Prostate gland (tissue), 2 donors: ENCODE measurements around the gene ASB7. TPM values are rescaled to one million over a fixed set of nuclear protein-coding genes. Genes with fewer than 3 reads are reported as not detected.
"Not testable (repeated sequence)": the region's sequence is repeated elsewhere in the genome, so short reads cannot be mapped to it uniquely, and the experiment has no call there.

ENCODE experiments used
- DNase-seq: peaks from one replicate; pipeline ENCODE4 v3.0.0-alpha.2; 2019; ENCODE audit warnings: low spot score
- H3K27ac ChIP-seq, 2 donors: fragments of 200-600 bp; sonication (generic); 2 replicates each; pipeline ENCODE4 v1.5.1; 2017 to 2019
- H3K27me3 ChIP-seq: fragments of 200-600 bp; sonication (generic); replicated peaks from 2 replicates; pipeline ENCODE4 v1.5.1; 2019; ENCODE audit not compliant: insufficient read depth
- H3K36me3 ChIP-seq, 2 donors: fragments of 200-600 bp; sonication (generic); 1 replicate in 1 of 2; 2 replicates in 1 of 2; pipeline versions ENCODE4 v1.5.1 to v1.8.1; 2017 to 2019
- H3K4me1 ChIP-seq: fragments of 200-600 bp; sonication (generic); replicated peaks from 2 replicates; pipeline ENCODE4 v1.5.1; 2019
- H3K4me3 ChIP-seq, 2 donors: fragments of 200-600 bp; sonication (generic); 2 replicates each; pipeline ENCODE4 v1.5.1; 2017 to 2019
- H3K9me3 ChIP-seq: fragments of 200-600 bp; sonication (generic); 2 replicates; pipeline ENCODE4 v1.5.1; 2017
- CTCF ChIP-seq, 4 experiments: fragments of 200-600 bp in 2 of 4; fragments of 450-650 bp in 2 of 4; sonication (generic) in 2 of 4; IDR thresholded peaks; 1 replicate in 3 of 4; 2 replicates in 1 of 4; pipeline ENCODE4 v1.5.1; 2016 to 2019; ENCODE audit warnings: antibody characterized with exemption in 4 of 4, mild to moderate bottlenecking in 2 of 4, moderate library complexity in 2 of 4
- POLR2A ChIP-seq: fragments of 450-650 bp; IDR thresholded peaks from one replicate; pipeline ENCODE4 v1.6.1; 2016; ENCODE audit warnings: antibody characterized with exemption, mild to moderate bottlenecking
- POLR2AphosphoS5 ChIP-seq: sonication (generic); formaldehyde crosslinking; IDR thresholded peaks from one replicate; pipeline ENCODE4 v1.6.1; 2017; ENCODE audit warnings: antibody characterized with exemption
- WGBS: methylation state at CpG from one replicate; pipeline ENCODE4 v1.1.5; 2018; 5-methylcytosine and 5-hydroxymethylcytosine counted together
- intact Hi-C: fragments of 100-400 bp; cut with DNase I; formaldehyde crosslinking; loops from one replicate; pipeline ENCODE4 v1.14.2; 2022
- total RNA-seq, 2 donors: library from RNA; depleted of rRNA; stranded (reverse); fragments of >200 nt; gene quantifications; one replicate each; pipeline ENCODE4 v1.1.0, GENCODE V29; 2016

ASB7 gene
- total RNA-seq, 2 donors from 2014 or later, result 17.3 to 22.3 TPM

- intact Hi-C loops, result no loop called here
- Histone ChIP-seq H3K9me3 (no peaks in the 10 kb centered on the region), H3K4me1 (no peaks in the 10 kb centered on the region), H3K36me3 (no peaks in the 10 kb centered on the region), H3K27me3 (no peaks in the 10 kb centered on the region), H3K27ac (peak overlapping the region in 1 of 2 donors; percentile 40), H3K4me3 (no peak overlapping the region)
- no peak for TF ChIP-seq POLR2AphosphoS5
- TF ChIP-seq CTCF (IDR thresholded peaks at IDR 0.05), result no peak
- TF ChIP-seq POLR2A, result no peak
- WGBS, result 89% methylated on average over 14 of the region's 15 CpGs
- DNase-seq, result no peak
Measured at GRCh38 chr15:100671124-100671680, 68.8 kb downstream of the ASB7 start.

GRCh38 chr15:100671858-100672543 is 69.6 kb downstream of the ASB7 start:
- peak; percentile 19 for TF ChIP-seq POLR2AphosphoS5
- peak in 3 of 4 experiments; percentile 50 to 68 (median 68) for TF ChIP-seq CTCF (IDR thresholded peaks at IDR 0.05)
- no peak for TF ChIP-seq POLR2A
- Histone ChIP-seq H3K36me3 (no peaks in the 10 kb centered on the region), H3K27me3 (no peaks in the 10 kb centered on the region), H3K27ac (peak overlapping the region in 1 of 2 donors; percentile 40), H3K9me3 (no peaks in the 10 kb centered on the region), H3K4me3 (no peak overlapping the region), H3K4me1 (no peaks in the 10 kb centered on the region)
- intact Hi-C loops, result no loop called here
- WGBS, result 52% methylated on average over 13 of the region's 13 CpGs
- DNase-seq, result no peak

- Histone ChIP-seq H3K9me3 (no peaks in the 10 kb centered on the region), H3K27me3 (no peaks in the 10 kb centered on the region), H3K4me1 (no peaks in the 10 kb centered on the region), H3K27ac (no peak overlapping the region), H3K4me3 (no peak overlapping the region), H3K36me3 (no peaks in the 10 kb centered on the region)
- intact Hi-C loops, result no loop called here
- WGBS, result 77% methylated on average over 5 of the region's 5 CpGs
- DNase-seq, result no peak
- TF ChIP-seq POLR2AphosphoS5 (no peak), POLR2A (no peak), CTCF (IDR thresholded peaks at IDR 0.05) (no peak)
Measured at GRCh38 chr15:100672959-100673358, 70.6 kb downstream of the ASB7 start.

GRCh38 chr15:100679151-100679550 is 76.8 kb downstream of the ASB7 start:
- H3K27me3 ChIP-seq, intact Hi-C loops, H3K9me3 ChIP-seq, H3K4me1 ChIP-seq, H3K4me3 ChIP-seq, H3K27ac ChIP-seq, H3K36me3 ChIP-seq, DNase-seq: not testable (repeated sequence)
- 99% methylated on average over 4 of the region's 5 CpGs for WGBS

- intact Hi-C loops, result loop anchor here (10.0 kb wide), 1 partner anchor 184 kb away; no protein-coding TSS in a partner anchor
Measured at GRCh38 chr15:100680726-100681125, 78.3 kb downstream of the ASB7 start.

More at GRCh38 chr15:100680726-100681125, 78.3 kb downstream of the ASB7 start:
- no peak for DNase-seq
- Histone ChIP-seq H3K36me3 (no peaks in the 10 kb centered on the region), H3K9me3 (no peaks in the 10 kb centered on the region), H3K4me1 (no peaks in the 10 kb centered on the region), H3K27me3 (no peaks in the 10 kb centered on the region), H3K27ac (no peak overlapping the region), H3K4me3 (no peak overlapping the region)
- TF ChIP-seq POLR2AphosphoS5 (no peak), POLR2A (no peak), CTCF (IDR thresholded peaks at IDR 0.05) (no peak)
- 71% methylated on average over 6 of the region's 6 CpGs for WGBS
